A549 treated with AZD9567 at 1 μM for 4 hours (cell line): ENCODE results near the gene RBM14. TPM values are rescaled to one million over a fixed set of nuclear protein-coding genes. Genes with fewer than 3 reads are reported as not detected.

Source experiments
- total RNA-seq: library from RNA; stranded (reverse); fragments of 200-300 nt; extraction: Qiagen RNA extraction; gene quantifications from 5 replicates; pipeline ENCODE4 v1.2.3, GENCODE V29; 2022; ENCODE audit not compliant: insufficient read depth

The RBM14 gene, protein sequence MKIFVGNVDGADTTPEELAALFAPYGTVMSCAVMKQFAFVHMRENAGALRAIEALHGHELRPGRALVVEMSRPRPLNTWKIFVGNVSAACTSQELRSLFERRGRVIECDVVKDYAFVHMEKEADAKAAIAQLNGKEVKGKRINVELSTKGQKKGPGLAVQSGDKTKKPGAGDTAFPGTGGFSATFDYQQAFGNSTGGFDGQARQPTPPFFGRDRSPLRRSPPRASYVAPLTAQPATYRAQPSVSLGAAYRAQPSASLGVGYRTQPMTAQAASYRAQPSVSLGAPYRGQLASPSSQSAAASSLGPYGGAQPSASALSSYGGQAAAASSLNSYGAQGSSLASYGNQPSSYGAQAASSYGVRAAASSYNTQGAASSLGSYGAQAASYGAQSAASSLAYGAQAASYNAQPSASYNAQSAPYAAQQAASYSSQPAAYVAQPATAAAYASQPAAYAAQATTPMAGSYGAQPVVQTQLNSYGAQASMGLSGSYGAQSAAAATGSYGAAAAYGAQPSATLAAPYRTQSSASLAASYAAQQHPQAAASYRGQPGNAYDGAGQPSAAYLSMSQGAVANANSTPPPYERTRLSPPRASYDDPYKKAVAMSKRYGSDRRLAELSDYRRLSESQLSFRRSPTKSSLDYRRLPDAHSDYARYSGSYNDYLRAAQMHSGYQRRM
- total RNA-seq: 85.0 to 108 TPM (median 90.7 TPM) in 5 replicates

DNA sequence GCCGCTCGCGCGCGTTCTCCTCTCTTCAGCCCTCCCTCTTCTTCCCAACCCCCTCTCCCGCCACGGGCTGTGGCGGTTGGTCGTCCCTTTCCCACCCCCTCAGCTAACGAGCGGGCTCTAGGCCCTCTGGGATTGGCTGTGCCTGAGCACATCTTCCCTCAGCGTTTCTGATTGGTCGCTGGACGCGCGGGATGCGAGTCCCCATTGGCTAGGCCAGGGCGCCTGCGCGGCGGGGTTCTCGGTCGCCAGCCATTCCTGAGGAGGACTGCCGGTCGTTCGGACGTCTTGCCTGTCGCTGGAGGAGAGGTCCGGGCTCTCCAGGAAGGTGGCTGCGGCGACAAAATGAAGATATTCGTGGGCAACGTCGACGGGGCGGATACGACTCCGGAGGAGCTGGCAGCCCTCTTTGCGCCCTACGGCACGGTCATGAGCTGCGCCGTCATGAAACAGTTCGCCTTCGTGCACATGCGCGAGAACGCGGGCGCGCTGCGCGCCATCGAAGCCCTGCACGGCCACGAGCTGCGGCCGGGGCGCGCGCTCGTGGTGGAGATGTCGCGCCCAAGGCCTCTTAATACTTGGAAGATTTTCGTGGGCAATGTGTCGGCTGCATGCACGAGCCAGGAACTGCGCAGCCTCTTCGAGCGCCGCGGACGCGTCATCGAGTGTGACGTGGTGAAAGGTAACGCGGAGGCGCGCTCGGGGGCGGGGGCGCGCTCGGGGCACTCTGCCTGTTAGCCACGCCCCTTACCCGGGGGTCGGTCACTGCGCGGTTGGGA, at the start of gene RBM14:
RBM14 (plus strand) TSS at position 252 of the 776 bp plus-strand sequence; CDS start at position 343, 91 bp downstream.

DNA sequence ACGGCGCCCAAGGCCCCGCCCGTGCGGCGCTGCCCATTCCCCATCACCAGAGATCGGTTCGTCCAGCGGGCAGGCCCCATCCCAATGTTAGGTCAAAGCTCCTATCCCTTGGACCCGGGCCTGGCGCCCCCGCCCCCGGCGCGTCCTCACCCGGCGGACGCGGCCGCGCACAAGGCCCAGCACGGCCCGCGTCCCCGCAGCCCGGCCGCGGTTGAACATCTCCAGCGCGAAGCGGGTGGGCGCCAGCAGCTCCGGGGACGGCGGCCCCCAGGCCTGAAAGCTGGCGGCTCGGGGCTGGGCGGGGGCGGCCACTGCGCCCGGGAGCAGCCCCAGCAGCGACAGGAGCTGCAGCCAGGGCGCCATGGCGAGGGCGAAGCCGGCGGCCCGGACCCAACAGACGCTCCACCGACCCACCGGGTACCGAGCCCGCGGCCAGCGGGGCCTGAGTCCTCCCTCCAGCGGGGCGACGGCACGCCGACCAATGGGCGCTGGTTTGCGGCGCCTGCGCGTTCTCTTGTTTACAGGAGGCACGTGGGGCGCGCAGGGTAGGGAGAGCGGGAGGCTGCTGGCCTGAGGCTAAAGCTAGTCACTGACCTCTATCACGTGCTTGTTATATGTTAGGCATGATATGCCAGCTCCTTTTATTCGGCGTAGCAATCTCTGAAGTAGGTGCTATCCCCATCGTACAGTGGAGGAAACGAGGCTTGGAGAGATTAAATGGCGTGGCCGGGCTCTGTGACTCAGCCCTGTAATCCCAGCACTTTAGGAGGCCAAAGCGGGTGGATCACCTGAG, 48.1 kb upstream of the RBM14 start, which contains the start of gene CTSF:
CTSF (minus strand) TSS at position 483 of the 793 bp plus-strand sequence; CDS start at position 363, 120 bp downstream.

DNA sequence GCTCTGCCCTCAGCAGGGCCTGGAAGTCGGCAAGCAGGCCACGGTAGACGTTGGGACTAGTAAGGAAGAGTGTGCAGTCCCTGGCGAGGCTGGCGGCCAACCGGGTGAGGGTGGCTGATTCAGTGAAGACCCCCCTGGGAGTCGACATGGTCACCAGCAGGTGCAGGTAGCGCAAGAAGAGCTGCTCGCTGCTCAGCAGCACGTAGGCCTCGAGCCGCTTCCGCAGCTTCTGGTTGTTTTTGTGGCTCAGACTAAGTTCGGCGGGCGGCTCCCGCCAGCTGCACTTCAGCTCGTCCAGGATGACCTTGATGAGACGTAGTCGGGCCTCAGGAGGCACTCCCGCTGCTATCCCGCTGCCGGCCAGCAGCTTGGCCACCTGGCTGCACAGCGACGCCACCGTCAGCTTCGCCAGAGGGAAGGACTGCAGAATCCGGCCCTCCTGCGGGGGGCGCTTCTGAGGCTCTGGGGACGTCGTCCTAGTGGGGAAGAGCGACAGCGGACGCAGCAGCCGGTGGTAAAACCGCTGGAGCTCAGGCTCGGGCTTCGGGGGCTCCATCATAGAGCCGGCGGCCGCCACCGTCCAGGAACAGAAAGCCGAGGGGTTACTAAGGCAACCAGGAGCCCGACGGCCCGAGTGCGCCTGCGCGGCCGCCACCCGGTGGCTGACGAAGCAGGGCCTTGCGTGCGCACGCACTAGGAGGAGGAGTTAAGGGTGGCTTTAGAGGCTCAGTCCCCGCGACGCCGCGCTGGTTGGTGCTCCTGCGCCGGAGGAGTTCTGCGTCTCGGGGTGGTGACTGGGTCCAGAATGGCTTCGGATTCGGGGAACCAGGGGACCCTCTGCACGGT, 23.8 kb upstream of the RBM14 start, which contains the start of the genes CCDC87 and CCS:
CCDC87 (minus strand) TSS at position 607 of the 846 bp plus-strand sequence; CDS start at position 559, 48 bp downstream.
CCS (plus strand) TSS at position 729 of the 846 bp plus-strand sequence; CDS start at position 806, 77 bp downstream.

DNA sequence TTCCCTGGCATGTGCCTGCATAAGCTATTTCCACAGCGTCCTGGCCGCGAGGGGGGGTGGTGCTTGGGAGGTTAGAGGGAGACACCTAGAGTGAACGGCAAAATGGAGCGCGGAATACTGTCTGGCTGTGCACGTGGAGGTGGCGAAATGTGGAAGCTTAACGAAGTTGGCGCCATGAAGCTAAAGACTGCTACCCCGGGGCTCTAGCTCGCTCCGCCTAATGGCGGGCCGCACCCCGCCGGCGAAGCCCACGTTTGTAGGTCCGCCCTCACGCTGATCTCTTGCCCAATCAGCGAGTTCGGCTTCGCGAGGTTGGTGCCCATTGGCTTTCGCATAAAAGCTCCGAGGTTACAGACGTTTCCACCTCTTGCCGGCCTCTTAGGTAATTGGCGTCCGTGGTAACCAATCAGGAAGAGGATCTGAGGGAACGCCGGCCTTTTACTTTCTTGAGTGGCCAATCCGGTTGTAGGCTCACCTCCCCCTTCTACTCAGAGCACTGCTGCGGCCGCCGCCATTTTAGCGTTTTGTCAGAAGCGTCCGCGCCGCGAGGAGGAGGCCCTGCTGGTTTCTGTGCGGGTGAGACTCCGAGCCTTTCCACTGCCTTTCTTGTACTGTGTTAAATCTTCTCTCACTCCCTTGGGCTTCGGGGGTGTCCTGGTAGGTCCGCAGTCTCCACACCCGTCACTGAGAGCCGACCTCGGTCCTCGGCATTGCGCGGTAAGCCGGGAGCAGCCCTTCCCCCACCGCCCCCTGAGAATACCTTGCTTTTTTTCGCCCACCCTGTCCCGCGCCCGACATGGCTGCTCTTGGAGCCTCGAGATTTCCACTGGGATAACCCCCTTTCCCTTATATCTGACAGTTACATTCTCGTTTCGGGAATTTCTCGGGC, 22.0 kb downstream of the RBM14 start, which contains the start of gene RBM4:
RBM4 (plus strand) TSS at position 527 of the 889 bp plus-strand sequence. CDS start 1,009 bp downstream, outside the sequence.

Other genes starting within 250 kb of the RBM14 start
- 4.1 to 6.8 TPM (median 5.4 TPM) in 5 replicates for gene SLC29A2, start 244.9 kb upstream of the RBM14 start, total RNA-seq
- not detected in 5 replicates for gene NPAS4, start 195.6 kb upstream of the RBM14 start, total RNA-seq
- 90.1 to 116 TPM (median 112 TPM) in 5 replicates for gene MRPL11, start 177.8 kb upstream of the RBM14 start, total RNA-seq
- 4.3 to 6.1 TPM (median 5.0 TPM) in 5 replicates for gene PELI3, start 149.7 kb upstream of the RBM14 start, total RNA-seq
- gene DPP3, start 136.2 kb upstream of the RBM14 start, total RNA-seq: 51.3 to 93.2 TPM (median 55.9 TPM) in 5 replicates
- gene BBS1, start 106.0 kb upstream of the RBM14 start, total RNA-seq: 7.5 to 11.6 TPM (median 10.1 TPM) in 5 replicates
- 10.1 to 14.3 TPM (median 13.2 TPM) in 5 replicates for gene ZDHHC24, start 70.6 kb upstream of the RBM14 start, total RNA-seq
- gene ACTN3, start 69.7 kb upstream of the RBM14 start, total RNA-seq: 0.03 TPM in 1 of 5 replicates, not detected in the others
- gene CTSF, start 48.0 kb upstream of the RBM14 start, total RNA-seq: 32.5 to 37.8 TPM (median 34.1 TPM) in 5 replicates
- gene CCDC87, start 23.6 kb upstream of the RBM14 start, total RNA-seq: 0.53 to 0.89 TPM (median 0.64 TPM) in 5 replicates
- 22.3 to 32.8 TPM (median 30.4 TPM) in 5 replicates for gene CCS, start 23.4 kb upstream of the RBM14 start, total RNA-seq
- gene RBM4, start 22.1 kb downstream of the RBM14 start, total RNA-seq: 133 to 182 TPM (median 142 TPM) in 5 replicates
- 18.8 to 25.4 TPM (median 20.4 TPM) in 5 replicates for gene RBM4B, start 61.3 kb downstream of the RBM14 start, total RNA-seq
- gene SPTBN2, start 112.6 kb downstream of the RBM14 start, total RNA-seq: 7.7 to 10.7 TPM (median 8.1 TPM) in 5 replicates
- 44.4 to 58.0 TPM (median 54.2 TPM) in 5 replicates for gene RCE1, start 226.8 kb downstream of the RBM14 start, total RNA-seq
- 78.2 to 107 TPM (median 96.1 TPM) in 5 replicates for gene LRFN4, start 240.4 kb downstream of the RBM14 start, total RNA-seq